HFFc6 (cell line): ENCODE data around the gene TMEM255A. TPM values are rescaled to one million over a fixed set of nuclear protein-coding genes. Genes with fewer than 3 reads are reported as not detected.
A peak's percentile ranks its signal among the peaks of the same experiment; 100 is the strongest.

ENCODE experiments used
- DNase-seq: peaks from one replicate; pipeline ENCODE4 v3.0.0-alpha.2; 2018
- H3K27ac Mint-ChIP-seq: 2 replicates; pipeline ENCODE4 v1.8.0; 2020; ENCODE audit warnings: mild to moderate bottlenecking, mixed read lengths
- H3K27me3 Mint-ChIP-seq: 2 replicates; pipeline ENCODE4 v1.8.0; 2021; ENCODE audit warnings: mild to moderate bottlenecking, moderate library complexity, mixed read lengths; ENCODE audit not compliant: insufficient read depth
- H3K36me3 Mint-ChIP-seq: 2 replicates; pipeline ENCODE4 v1.8.0; 2021; ENCODE audit warnings: low read depth, mixed read lengths
- H3K4me1 Mint-ChIP-seq: 2 replicates; pipeline ENCODE4 v1.8.0; 2020; ENCODE audit warnings: low read depth, mixed read lengths
- H3K4me3 Mint-ChIP-seq: 2 replicates; pipeline ENCODE4 v1.8.0; 2020; ENCODE audit warnings: mild to moderate bottlenecking, moderate library complexity, mixed read lengths
- H3K9me3 Mint-ChIP-seq: 2 replicates; pipeline ENCODE4 v1.8.0; 2020; ENCODE audit warnings: mild to moderate bottlenecking, mixed read lengths
- CTCF ChIP-seq: fragments of 200-600 bp; sonication (generic); IDR thresholded peaks from 2 replicates; pipeline ENCODE4 v1.5.0; 2021; ENCODE audit warnings: antibody characterized with exemption, mild to moderate bottlenecking
- total RNA-seq, 6 experiments: library from RNA; stranded (reverse); fragmentation: NEBNext Ultra II Directional; extraction: Animal tissue kit (Norgen Biotek cat#: 25700); gene quantifications; 2 replicates in 1 of 6; 3 replicates in 5 of 6; pipeline ENCODE4 v1.2.3, GENCODE V29; 2021

The TMEM255A gene
- total RNA-seq, 6 experiments from 2014 or later, result 0.20 to 0.56 (median 0.33) TPM; not detected in 2

- Mint-ChIP-seq H3K36me3 (no peaks in the 10 kb centered on the region), H3K27ac (no peak overlapping the region), H3K27me3 (peaks cover 3% of the 10 kb centered on the region), H3K9me3 (no peaks in the 10 kb centered on the region), H3K4me3 (no peak overlapping the region), H3K4me1 (no peaks in the 10 kb centered on the region)
- no peak for TF ChIP-seq CTCF
- DNase-seq, result no peak
These were observed 10.4 kb upstream of the TMEM255A start for GRCh38 chrX:120321520-120322281.

- H3K36me3 Mint-ChIP-seq, result no peaks in the 10 kb centered on the region
- no peak for DNase-seq
- H3K27ac Mint-ChIP-seq, result no peak overlapping the region
- H3K4me1 Mint-ChIP-seq, result no peaks in the 10 kb centered on the region
- no peaks in the 10 kb centered on the region for H3K9me3 Mint-ChIP-seq
- no peak overlapping the region for H3K4me3 Mint-ChIP-seq
- H3K27me3 Mint-ChIP-seq, result peaks cover 6% of the 10 kb centered on the region
- no peak for TF ChIP-seq CTCF
These were observed 7.2 kb upstream of the TMEM255A start for GRCh38 chrX:120318411-120318810.

GRCh38 chrX:120316587-120317283, 5.5 kb upstream of the TMEM255A start:
- Mint-ChIP-seq H3K27ac (no peak overlapping the region), H3K4me1 (no peaks in the 10 kb centered on the region), H3K4me3 (no peak overlapping the region), H3K36me3 (no peaks in the 10 kb centered on the region), H3K9me3 (no peaks in the 10 kb centered on the region), H3K27me3 (peaks cover 13% of the 10 kb centered on the region)
- peak; percentile 33 for DNase-seq
- TF ChIP-seq CTCF, result no peak

GRCh38 chrX:120315776-120316175, 4.5 kb upstream of the TMEM255A start:
- TF ChIP-seq CTCF, result no peak
- Mint-ChIP-seq H3K4me1 (no peaks in the 10 kb centered on the region), H3K27me3 (peaks cover 13% of the 10 kb centered on the region), H3K9me3 (no peaks in the 10 kb centered on the region), H3K36me3 (no peaks in the 10 kb centered on the region), H3K27ac (no peak overlapping the region), H3K4me3 (no peak overlapping the region)
- DNase-seq, result no peak

- Mint-ChIP-seq H3K36me3 (no peaks in the 10 kb centered on the region), H3K27ac (no peak overlapping the region), H3K4me3 (no peak overlapping the region), H3K27me3 (peaks cover 37% of the 10 kb centered on the region), H3K4me1 (peaks cover 12% of the 10 kb centered on the region), H3K9me3 (no peaks in the 10 kb centered on the region)
- DNase-seq, result no peak
- no peak for TF ChIP-seq CTCF
These were observed 434 bp upstream of the TMEM255A start for GRCh38 chrX:120311727-120312063.
